Measurements from ENCODE around the gene FIBCD1. TPM values are rescaled to one million over a fixed set of nuclear protein-coding genes. Genes with fewer than 3 reads are reported as not detected.

Gene FIBCD1
- total and polyA plus RNA-seq, 2 of the 8 experiments (the other 6 are each of a cell fraction or from before 2014, with no cell fraction given), result 6.1 to 8.8 TPM

DNA sequence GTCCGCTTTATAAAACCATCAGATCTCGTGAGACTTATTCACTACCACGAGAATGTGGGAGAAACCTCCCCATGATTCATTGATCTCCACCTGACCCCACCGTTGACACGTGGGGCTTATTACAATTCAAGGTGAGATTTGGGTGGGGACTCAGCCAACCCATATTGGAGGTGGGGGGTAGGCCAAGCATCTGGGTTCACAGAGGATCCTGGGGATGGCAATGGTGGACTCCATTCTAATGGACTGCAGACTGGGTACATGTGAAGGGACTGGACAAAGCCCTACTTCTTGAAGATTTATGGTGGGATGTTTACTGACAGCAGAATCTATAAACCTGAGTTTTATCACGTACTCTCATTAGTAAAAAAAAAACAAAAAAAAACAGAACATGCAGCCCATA, 57.5 kb downstream of the FIBCD1 start:
- Histone ChIP-seq H4K20me1 (replicated peaks in 1 of 2; ENCODE audit: control insufficient read depth in 1 of 2, insufficient read depth in 2 of 2, low read length in 2 of 2) (peaks cover 1 to 12% of the 10 kb centered on the region in 2 experiments), H3K4ac (replicated peaks; ENCODE audit: insufficient read length, low read depth, low read length) (no peak overlapping the region), H3K4me3 (ENCODE audit: extremely low read depth in 1 of 4, insufficient read depth in 2 of 4, low read depth in 3 of 4, low read length in 4 of 4) (no peak overlapping the region), H3K36me3 (ENCODE audit: control insufficient read depth in 2 of 4, insufficient read depth in 4 of 4, low read length in 3 of 4) (peaks cover 42 to 88% (median 70%) of the 10 kb centered on the region in 4 experiments), H3K4me1 (replicated peaks in 1 of 4; ENCODE audit: control insufficient read depth in 3 of 4, insufficient read depth in 4 of 4, low read length in 3 of 4) (no peaks in the 10 kb centered on the region), H3K9ac (replicated peaks in 1 of 4; ENCODE audit: extremely low read depth in 1 of 4, low read depth in 3 of 4, low read length in 3 of 4) (no peak overlapping the region), H2AK5ac (ENCODE audit: low read depth, low read length) (no peak overlapping the region), H2BK20ac (ENCODE audit: low read length) (no peak overlapping the region), H2BK120ac (replicated peaks; ENCODE audit: low read depth, low read length) (no peak overlapping the region), H2AFZ (ENCODE audit: low read length) (no peak overlapping the region), H4K91ac (replicated peaks; ENCODE audit: insufficient read length, low read length) (no peak overlapping the region), H3K27ac (ENCODE audit: low read depth, low read length) (no peak overlapping the region), H3K56ac (replicated peaks; ENCODE audit: insufficient read length, low read depth, low read length) (no peak overlapping the region), H2BK15ac (ENCODE audit: low read length) (no peak overlapping the region), H2BK5ac (ENCODE audit: low read depth, low read length) (no peak overlapping the region), H3K14ac (ENCODE audit: insufficient read length) (no peak overlapping the region), H3K27me3 (replicated peaks in 1 of 4; ENCODE audit: control insufficient read depth in 3 of 4, extremely low read depth in 1 of 4, insufficient read depth in 3 of 4, low read length in 3 of 4) (no peaks in the 10 kb centered on the region), H2BK12ac (ENCODE audit: low read depth, low read length) (no peak overlapping the region), H3K9me3 (ENCODE audit: insufficient read depth in 2 of 2, low read depth in 1 of 2, low read length in 1 of 2) (no peaks in the 10 kb centered on the region), H4K5ac (ENCODE audit: insufficient read length, low read depth, low read length) (no peak overlapping the region), H3K4me2 (ENCODE audit: insufficient read depth in 1 of 2, low read depth in 2 of 2, low read length in 2 of 2) (no peak overlapping the region), H3K23me2 (ENCODE audit: low read depth, low read length) (no peaks in the 10 kb centered on the region), H3K79me2 (ENCODE audit: control insufficient read depth in 1 of 2, insufficient read depth in 2 of 2, low read length in 2 of 2) (no peaks in the 10 kb centered on the region), H3K79me1 (ENCODE audit: low read depth, low read length) (0 out of 2 replicates have a peak, but pooled peaks cover 3% of the 10 kb centered on the region), H3K23ac (ENCODE audit: insufficient read length) (no peak overlapping the region), H3K18ac (ENCODE audit: extremely low read depth, low read length) (no peak overlapping the region), H4K8ac (ENCODE audit: extremely low read depth, insufficient read depth, low read length) (no peak overlapping the region)
- whole genome bisulfite sequencing, 2 experiments (ENCODE audit: extremely low coverage in 1 of 2, insufficient coverage in 1 of 2, insufficient read length in 1 of 2, insufficient replicate concordance in 2 of 2, low coverage in 1 of 2, low lambda C conversion rate in 2 of 2, missing lambda C conversion rate in 1 of 2), result 99% methylated on average over 6 of the region's 6 CpGs; no CpG with 5 or more reads in 1 of the 2 experiments
- FAIRE-seq, result no peak
- no peak for DNase-seq (ENCODE audit: low read depth in 1 of 2, low spot score in 2 of 2)
- POLR2A ChIA-PET (ENCODE audit: partially characterized antibody), result interaction anchor here (1.2 kb wide), 1 partner anchor 12 kb away, joined by 6 read pairs; no protein-coding TSS in a partner anchor
- CTCF ChIA-PET (ENCODE audit: partially characterized antibody), result interaction anchor here (1.4 to 2.4 kb wide), 4 partner anchors 10 to 181 kb away, joined by 5 to 21 read pairs (median 12); no protein-coding TSS in a partner anchor
- TF ChIP-seq SAP30 (IDR thresholded peaks at IDR 0.05; ENCODE audit: insufficient read depth, insufficient replicate concordance, low read length), result no peak
- TF ChIP-seq CREB1 (IDR thresholded peaks at IDR 0.05), result no peak
- no peak for TF ChIP-seq CEBPB (IDR thresholded peaks at IDR 0.05; ENCODE audit: low read depth, low read length)
- TF ChIP-seq SIN3A (conservative IDR thresholded peaks at IDR 0.05 in 1 of 2, IDR thresholded peaks at IDR 0.05 in 1 of 2; ENCODE audit: low read depth in 1 of 2, low read length in 2 of 2), result no peak
- TF ChIP-seq KDM5A (IDR thresholded peaks at IDR 0.05; ENCODE audit: low read length), result no peak
- no peak for TF ChIP-seq NRF1 (IDR thresholded peaks at IDR 0.05; ENCODE audit: low read depth, low read length)
- no peak for TF ChIP-seq EP300 (IDR thresholded peaks at IDR 0.05; ENCODE audit: borderline replicate concordance in 1 of 2, low read depth in 2 of 2, low read length in 2 of 2)
- TF ChIP-seq SP2 (IDR thresholded peaks at IDR 0.05; ENCODE audit: low read length), result no peak
- no peak for TF ChIP-seq TBP (IDR thresholded peaks at IDR 0.05; ENCODE audit: low read depth, low read length)
- TF ChIP-seq CTBP2 (IDR thresholded peaks at IDR 0.05; ENCODE audit: borderline replicate concordance, insufficient read depth, insufficient read length, low read length), result no peak
- TF ChIP-seq JUN (IDR thresholded peaks at IDR 0.05; ENCODE audit: low read depth, low read length), result no peak
- TF ChIP-seq RFX5 (IDR thresholded peaks at IDR 0.05; ENCODE audit: borderline replicate concordance, low read depth, low read length), result no peak
- TF ChIP-seq, protein P1, sequence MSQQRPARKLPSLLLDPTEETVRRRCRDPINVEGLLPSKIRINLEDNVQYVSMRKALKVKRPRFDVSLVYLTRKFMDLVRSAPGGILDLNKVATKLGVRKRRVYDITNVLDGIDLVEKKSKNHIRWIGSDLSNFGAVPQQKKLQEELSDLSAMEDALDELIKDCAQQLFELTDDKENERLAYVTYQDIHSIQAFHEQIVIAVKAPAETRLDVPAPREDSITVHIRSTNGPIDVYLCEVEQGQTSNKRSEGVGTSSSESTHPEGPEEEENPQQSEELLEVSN (IDR thresholded peaks at IDR 0.05), result no peak
